GM23338 (cell line): Measurements from ENCODE around the gene PID1.

Source experiments
- EZH2 ChIP-seq: fragments of 200-600 bp; sonication (generic); IDR thresholded peaks from one replicate; pipeline ENCODE4 v1.8.0; 2017; ENCODE audit warnings: antibody characterized with exemption, mild to moderate bottlenecking, low read depth; ENCODE audit not compliant: unreplicated experiment
- TF ChIP-seq, protein P1 (sequence below), 2 experiments: fragments of 200-600 bp in 1 of 2; sonication (generic) in 1 of 2; conservative IDR thresholded peaks; 2 replicates each; pipeline versions ENCODE4 v1.5.1 to v1.6.1; 2016 to 2017; ENCODE audit warnings: antibody characterized with exemption in 2 of 2, low read depth in 2 of 2, mild to moderate bottlenecking in 2 of 2, moderate library complexity in 1 of 2

DNA sequence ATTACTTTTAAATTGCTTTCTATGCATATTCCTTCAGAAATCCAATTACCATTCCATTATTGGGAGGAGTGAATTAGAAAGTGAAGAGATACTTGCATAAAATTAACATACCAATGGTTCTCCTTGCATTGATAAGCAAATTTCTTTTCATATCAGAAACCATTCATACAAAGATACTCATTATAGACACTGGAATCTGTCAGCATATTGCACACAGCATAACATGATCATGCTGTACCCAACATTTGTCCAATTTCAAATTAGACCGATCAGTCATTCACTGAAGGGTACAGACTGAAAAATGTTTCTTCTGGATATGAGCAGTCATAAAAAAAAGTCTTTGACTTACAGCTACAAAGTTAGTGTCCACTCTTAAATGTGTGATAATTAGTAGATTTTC lies 175.6 kb downstream of the PID1 start:
- TF ChIP-seq, protein P1, sequence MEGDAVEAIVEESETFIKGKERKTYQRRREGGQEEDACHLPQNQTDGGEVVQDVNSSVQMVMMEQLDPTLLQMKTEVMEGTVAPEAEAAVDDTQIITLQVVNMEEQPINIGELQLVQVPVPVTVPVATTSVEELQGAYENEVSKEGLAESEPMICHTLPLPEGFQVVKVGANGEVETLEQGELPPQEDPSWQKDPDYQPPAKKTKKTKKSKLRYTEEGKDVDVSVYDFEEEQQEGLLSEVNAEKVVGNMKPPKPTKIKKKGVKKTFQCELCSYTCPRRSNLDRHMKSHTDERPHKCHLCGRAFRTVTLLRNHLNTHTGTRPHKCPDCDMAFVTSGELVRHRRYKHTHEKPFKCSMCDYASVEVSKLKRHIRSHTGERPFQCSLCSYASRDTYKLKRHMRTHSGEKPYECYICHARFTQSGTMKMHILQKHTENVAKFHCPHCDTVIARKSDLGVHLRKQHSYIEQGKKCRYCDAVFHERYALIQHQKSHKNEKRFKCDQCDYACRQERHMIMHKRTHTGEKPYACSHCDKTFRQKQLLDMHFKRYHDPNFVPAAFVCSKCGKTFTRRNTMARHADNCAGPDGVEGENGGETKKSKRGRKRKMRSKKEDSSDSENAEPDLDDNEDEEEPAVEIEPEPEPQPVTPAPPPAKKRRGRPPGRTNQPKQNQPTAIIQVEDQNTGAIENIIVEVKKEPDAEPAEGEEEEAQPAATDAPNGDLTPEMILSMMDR (conservative IDR thresholded peaks at IDR 0.05; ENCODE audit: low read depth in 2 of 2) = no peak
- TF ChIP-seq EZH2 = no peak
